ENCODE measurements around the gene KRTAP5-8. TPM values are rescaled to one million over a fixed set of nuclear protein-coding genes. Genes with fewer than 3 reads are reported as not detected.

The KRTAP5-8 gene
- total RNA-seq, 4 donors from 2014 or later: 0.22 TPM; not detected in 3

GRCh38 chr11:71548120-71548519 lies 10.3 kb downstream of the KRTAP5-8 start, which contains the start of gene KRTAP5-9:
KRTAP5-9 (plus strand) TSS chr11:71548420; CDS start chr11:71548658, 238 bp downstream.
- no peak for DNase-seq
- Histone ChIP-seq H3K27me3 (peaks cover 0 to 15% (median 0%) of the 10 kb centered on the region in 4 donors), H3K27ac (no peak within 1 kb of the TSS), H3K4me1 (no peaks in the 10 kb centered on the region), H3K4me3 (no peak within 1 kb of the TSS), H3K36me3 (no peaks in the 10 kb centered on the region), H3K9me3 (no peaks in the 10 kb centered on the region)
- WGBS, 2 donors: 52 to 56% methylated on average over 4 to 5 of the region's 5 CpGs
- intact Hi-C loops (cut with DNase I): loop anchor here (5.0 kb wide), 1 partner anchor 66 kb away; no protein-coding TSS in a partner anchor
- TF ChIP-seq, protein P1, sequence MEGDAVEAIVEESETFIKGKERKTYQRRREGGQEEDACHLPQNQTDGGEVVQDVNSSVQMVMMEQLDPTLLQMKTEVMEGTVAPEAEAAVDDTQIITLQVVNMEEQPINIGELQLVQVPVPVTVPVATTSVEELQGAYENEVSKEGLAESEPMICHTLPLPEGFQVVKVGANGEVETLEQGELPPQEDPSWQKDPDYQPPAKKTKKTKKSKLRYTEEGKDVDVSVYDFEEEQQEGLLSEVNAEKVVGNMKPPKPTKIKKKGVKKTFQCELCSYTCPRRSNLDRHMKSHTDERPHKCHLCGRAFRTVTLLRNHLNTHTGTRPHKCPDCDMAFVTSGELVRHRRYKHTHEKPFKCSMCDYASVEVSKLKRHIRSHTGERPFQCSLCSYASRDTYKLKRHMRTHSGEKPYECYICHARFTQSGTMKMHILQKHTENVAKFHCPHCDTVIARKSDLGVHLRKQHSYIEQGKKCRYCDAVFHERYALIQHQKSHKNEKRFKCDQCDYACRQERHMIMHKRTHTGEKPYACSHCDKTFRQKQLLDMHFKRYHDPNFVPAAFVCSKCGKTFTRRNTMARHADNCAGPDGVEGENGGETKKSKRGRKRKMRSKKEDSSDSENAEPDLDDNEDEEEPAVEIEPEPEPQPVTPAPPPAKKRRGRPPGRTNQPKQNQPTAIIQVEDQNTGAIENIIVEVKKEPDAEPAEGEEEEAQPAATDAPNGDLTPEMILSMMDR (IDR thresholded peaks at IDR 0.05): no peak
- TF ChIP-seq POLR2A (IDR thresholded peaks at IDR 0.05): no peak

DNA sequence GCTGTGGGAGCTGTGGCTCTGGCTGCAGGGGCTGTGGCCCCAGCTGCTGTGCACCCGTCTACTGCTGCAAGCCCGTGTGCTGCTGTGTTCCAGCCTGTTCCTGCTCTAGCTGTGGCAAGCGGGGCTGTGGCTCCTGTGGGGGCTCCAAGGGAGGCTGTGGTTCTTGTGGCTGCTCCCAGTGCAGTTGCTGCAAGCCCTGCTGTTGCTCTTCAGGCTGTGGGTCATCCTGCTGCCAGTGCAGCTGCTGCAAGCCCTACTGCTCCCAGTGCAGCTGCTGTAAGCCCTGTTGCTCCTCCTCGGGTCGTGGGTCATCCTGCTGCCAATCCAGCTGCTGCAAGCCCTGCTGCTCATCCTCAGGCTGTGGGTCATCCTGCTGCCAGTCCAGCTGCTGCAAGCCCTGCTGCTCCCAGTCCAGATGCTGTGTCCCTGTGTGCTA lies 10.9 kb downstream of the KRTAP5-8 start:
- DNase-seq: no peak
- no peak overlapping the region for H3K4me3 ChIP-seq
- TF ChIP-seq POLR2A (IDR thresholded peaks at IDR 0.05): no peak
- TF ChIP-seq, protein P1 (IDR thresholded peaks at IDR 0.05): no peak
- H3K36me3 ChIP-seq: no peaks in the 10 kb centered on the region
- H3K4me1 ChIP-seq: no peaks in the 10 kb centered on the region
- H3K27me3 ChIP-seq: peaks cover 0 to 15% (median 0%) of the 10 kb centered on the region in 4 donors
- H3K27ac ChIP-seq: no peak overlapping the region
- no peaks in the 10 kb centered on the region for H3K9me3 ChIP-seq
- WGBS, 2 donors: 37 to 60% methylated on average over 2 of the region's 5 CpGs
- intact Hi-C loops (cut with DNase I): loop anchor here (5.0 kb wide), 1 partner anchor 66 kb away; no protein-coding TSS in a partner anchor

- H3K4me1 ChIP-seq: no peaks in the 10 kb centered on the region
- H3K4me3 ChIP-seq: no peak overlapping the region
- no peaks in the 10 kb centered on the region for H3K9me3 ChIP-seq
- no peak overlapping the region for H3K27ac ChIP-seq
- DNase-seq: no peak
- WGBS, 2 donors: 86 to 91% methylated on average over 1 of the region's 1 CpG
- TF ChIP-seq, protein P1 (IDR thresholded peaks at IDR 0.05): no peak
- TF ChIP-seq POLR2A (IDR thresholded peaks at IDR 0.05): no peak
- peaks cover 0 to 16% (median 0%) of the 10 kb centered on the region in 4 donors for H3K27me3 ChIP-seq
- intact Hi-C loops (cut with DNase I): no loop called here
- no peaks in the 10 kb centered on the region for H3K36me3 ChIP-seq
Measured at GRCh38 chr11:71551711-71552110, 13.9 kb downstream of the KRTAP5-8 start.

DNA sequence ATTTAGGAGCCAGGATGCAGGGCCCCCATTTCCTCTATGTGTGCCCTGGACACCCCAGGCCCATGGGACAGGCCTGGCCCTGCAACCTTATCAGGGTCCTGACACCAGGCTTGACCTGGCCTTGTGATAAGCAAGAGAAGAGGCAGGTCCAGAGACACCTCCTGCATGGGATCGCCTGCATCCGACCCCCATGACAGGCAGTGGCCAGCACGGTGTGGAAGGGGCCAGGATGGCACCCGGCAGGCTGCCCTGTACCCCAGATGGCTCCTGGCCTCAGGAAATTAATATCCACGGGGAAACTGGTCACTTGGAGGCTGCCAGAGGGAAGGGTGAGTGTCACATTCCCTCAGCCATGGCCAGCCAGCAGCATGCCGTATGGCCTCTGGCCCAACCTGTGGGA lies 17.2 kb downstream of the KRTAP5-8 start:
- intact Hi-C loops (cut with DNase I): no loop called here
- no peaks in the 10 kb centered on the region for H3K4me1 ChIP-seq
- DNase-seq: no peak
- H3K9me3 ChIP-seq: no peaks in the 10 kb centered on the region
- WGBS, 2 donors: no CpG with 5 or more reads among the region's 6 CpGs
- H3K27ac ChIP-seq: no peak overlapping the region
- H3K36me3 ChIP-seq: no peaks in the 10 kb centered on the region
- no peak overlapping the region for H3K4me3 ChIP-seq
- H3K27me3 ChIP-seq: peaks cover 0 to 6% (median 0%) of the 10 kb centered on the region in 4 donors
- TF ChIP-seq, protein P1 (IDR thresholded peaks at IDR 0.05): no peak
- no peak for TF ChIP-seq POLR2A (IDR thresholded peaks at IDR 0.05)

GRCh38 chr11:71555508-71555907 lies 17.7 kb downstream of the KRTAP5-8 start:
- intact Hi-C loops (cut with DNase I): no loop called here
- no peak for DNase-seq

More at GRCh38 chr11:71555508-71555907, 17.7 kb downstream of the KRTAP5-8 start:
- Histone ChIP-seq H3K27me3 (peaks cover 0 to 6% (median 0%) of the 10 kb centered on the region in 4 donors), H3K4me3 (no peak overlapping the region), H3K27ac (no peak overlapping the region), H3K9me3 (no peaks in the 10 kb centered on the region), H3K4me1 (no peaks in the 10 kb centered on the region), H3K36me3 (no peaks in the 10 kb centered on the region)
- 82 to 86% methylated on average over 1 to 5 of the region's 11 CpGs for WGBS, 2 donors
- TF ChIP-seq, protein P1 (IDR thresholded peaks at IDR 0.05): no peak
- TF ChIP-seq POLR2A (IDR thresholded peaks at IDR 0.05): no peak

All from esophagus squamous epithelium (tissue), 5 donors.